Measurements from ENCODE around the gene ACTL6A.

- TF ChIP-seq GATA2 (IDR thresholded peaks at IDR 0.05; ENCODE audit: low read depth, low read length) (no peak), GATA3 (IDR thresholded peaks at IDR 0.05; ENCODE audit: low read depth, low read length) (no peak)
Observed at GRCh38 chr3:179591313-179591712, 28.6 kb downstream of the ACTL6A start.

Data from SH-SY5Y (cell line).